Esophagus muscularis mucosa (tissue), 4 donors: Measurements from ENCODE around the gene ADORA2A. TPM values are rescaled to one million over a fixed set of nuclear protein-coding genes. Genes with fewer than 3 reads are reported as not detected.

Source experiments
- DNase-seq: peaks from one replicate; pipeline ENCODE4 v3.0.0-alpha.2; 2017; ENCODE audit errors: extremely low spot score
- H3K27ac ChIP-seq, 4 donors: fragments of 200-600 bp; sonication (generic); replicated peaks in 1 of 4; 1 replicate in 3 of 4; 2 replicates in 1 of 4; pipeline ENCODE4 v1.5.1; 2016 to 2019; ENCODE audit warnings: mild to moderate bottlenecking in 1 of 4
- H3K27me3 ChIP-seq, 4 donors: fragments of 200-600 bp; sonication (generic); one replicate each; pipeline versions ENCODE4 v1.5.1 to v1.6.0; 2016 to 2019
- H3K36me3 ChIP-seq, 4 donors: fragments of 200-600 bp; sonication (generic); one replicate each; pipeline ENCODE4 v1.5.1; 2016 to 2019
- H3K4me1 ChIP-seq, 4 donors: fragments of 200-600 bp; sonication (generic); one replicate each; pipeline ENCODE4 v1.5.1; 2016 to 2019
- H3K4me3 ChIP-seq, 4 donors: fragments of 200-600 bp; sonication (generic); 1 replicate in 2 of 4; 2 replicates in 2 of 4; pipeline ENCODE4 v1.5.1; 2016 to 2019; ENCODE audit warnings: mild to moderate bottlenecking in 4 of 4, moderate library complexity in 1 of 4
- H3K9me3 ChIP-seq, 4 donors: fragments of 200-600 bp; sonication (generic); 1 replicate in 3 of 4; 2 replicates in 1 of 4; pipeline ENCODE4 v1.5.1; 2016 to 2019
- EP300 ChIP-seq: sonication (generic); formaldehyde crosslinking; IDR thresholded peaks from one replicate; pipeline ENCODE4 v1.6.1; 2017; ENCODE audit warnings: antibody characterized with exemption
- POLR2A ChIP-seq: fragments of 450-650 bp; IDR thresholded peaks from one replicate; pipeline ENCODE4 v1.6.1; 2017; ENCODE audit warnings: antibody characterized with exemption, moderate library complexity, mild to moderate bottlenecking, low read depth
- POLR2AphosphoS5 ChIP-seq, 2 donors: sonication (generic); formaldehyde crosslinking; IDR thresholded peaks; one replicate each; pipeline ENCODE4 v1.6.1; 2017; ENCODE audit warnings: antibody characterized with exemption in 2 of 2
- WGBS: methylation state at CpG from one replicate; pipeline ENCODE4 v1.1.5; 2018; 5-methylcytosine and 5-hydroxymethylcytosine counted together
- intact Hi-C: fragments of 100-400 bp; cut with DNase I; formaldehyde crosslinking; loops from one replicate; pipeline ENCODE4 v1.15.1; 2023
- total RNA-seq, 4 donors: library from RNA; depleted of rRNA; stranded (reverse); fragments of >200 nt; gene quantifications; one replicate each; pipeline versions ENCODE4 v1.1.0 to v1.2.1, GENCODE V29; 2016
- TF ChIP-seq, protein P1 (sequence below), 3 experiments: fragments of 200-600 bp in 2 of 3; fragments of 450-650 bp in 1 of 3; sonication (generic) in 2 of 3; IDR thresholded peaks; one replicate each; pipeline ENCODE4 v1.5.1; 2017 to 2019; ENCODE audit warnings: antibody characterized with exemption in 3 of 3, mild to moderate bottlenecking in 2 of 3, moderate library complexity in 1 of 3

Gene ADORA2A
- total RNA-seq, 4 donors from 2014 or later = 3.3 to 7.5 (median 4.5) TPM

DNA sequence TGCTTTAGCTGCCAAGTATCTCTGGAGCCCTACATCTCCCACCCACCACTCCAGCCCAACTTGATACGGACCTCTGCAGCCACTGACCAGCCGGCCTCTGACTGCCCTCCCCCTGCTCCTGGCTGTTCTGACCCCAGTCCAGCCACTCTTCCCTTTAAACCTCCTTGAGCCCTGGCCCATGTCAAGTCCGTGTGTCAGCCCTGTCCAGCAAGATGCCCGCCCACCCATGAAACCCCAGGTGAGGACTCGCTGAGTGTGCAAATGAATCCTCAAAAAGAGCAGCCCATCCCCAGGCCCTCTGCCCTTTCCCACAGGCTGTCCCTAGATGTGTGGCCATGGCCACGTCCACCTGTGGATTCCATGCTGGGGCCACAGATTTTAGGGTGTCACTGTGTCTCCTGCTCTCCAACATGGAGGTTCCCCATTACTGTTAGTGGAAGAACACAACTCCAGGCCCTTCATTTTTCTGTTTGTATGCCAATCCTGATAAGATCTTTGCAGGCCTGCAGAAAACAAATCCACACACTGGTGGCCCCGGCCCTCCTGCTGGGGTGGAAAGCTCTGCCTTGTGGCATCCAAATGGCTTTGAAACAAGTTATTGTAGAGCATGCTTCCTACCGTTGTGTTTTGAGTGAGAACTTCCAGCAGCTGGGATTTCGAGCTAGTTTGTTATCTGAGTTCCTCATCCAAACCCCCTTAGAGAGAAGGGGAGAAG, 22.7 kb upstream of the ADORA2A start:
- H3K4me1 ChIP-seq = peaks cover 55 to 70% (median 65%) of the 10 kb centered on the region in 4 donors
- intact Hi-C loops = no loop called here
- 88% methylated on average over 9 of the region's 9 CpGs for WGBS

DNA sequence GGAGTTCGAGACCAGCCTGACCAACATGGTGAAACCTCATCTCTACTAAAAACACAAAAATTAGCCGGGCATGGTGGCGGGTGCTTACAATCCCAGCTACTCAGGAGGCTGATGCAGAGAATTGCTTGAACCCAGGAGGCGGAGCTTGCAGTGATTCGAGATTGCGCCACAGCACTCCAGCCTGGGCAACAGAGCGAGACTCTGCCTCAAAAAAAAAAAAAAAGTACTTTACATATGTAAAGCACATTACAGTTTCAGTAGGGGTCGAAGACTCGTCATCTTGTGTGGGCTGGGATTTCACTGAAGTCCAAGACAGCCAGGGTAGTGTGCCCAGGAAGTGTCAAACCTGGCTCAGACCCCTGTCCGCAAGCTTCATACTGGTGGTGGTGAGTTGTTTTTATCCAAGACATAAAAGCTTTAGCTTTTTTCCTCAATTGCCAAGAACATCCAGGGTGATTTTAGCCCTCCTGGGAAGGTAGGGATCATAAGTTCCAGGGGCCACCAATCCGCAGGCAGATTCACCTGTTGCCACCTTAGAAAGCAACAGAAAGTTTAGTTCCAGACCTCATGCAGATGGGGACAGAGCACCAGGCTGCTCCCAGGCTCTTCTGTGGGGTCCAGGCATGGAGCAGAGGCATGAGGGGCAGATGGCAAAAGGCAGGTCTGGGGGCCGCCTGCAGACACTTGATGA, 21.6 kb upstream of the ADORA2A start:
- H3K9me3 ChIP-seq = no peaks in the 10 kb centered on the region
- peaks cover 48 to 64% (median 59%) of the 10 kb centered on the region in 4 donors for H3K4me1 ChIP-seq
- no peak for DNase-seq
- H3K27me3 ChIP-seq = no peaks in the 10 kb centered on the region
- no peak overlapping the region for H3K27ac ChIP-seq
- intact Hi-C loops = no loop called here
- TF ChIP-seq POLR2A = no peak
- TF ChIP-seq, protein P1, sequence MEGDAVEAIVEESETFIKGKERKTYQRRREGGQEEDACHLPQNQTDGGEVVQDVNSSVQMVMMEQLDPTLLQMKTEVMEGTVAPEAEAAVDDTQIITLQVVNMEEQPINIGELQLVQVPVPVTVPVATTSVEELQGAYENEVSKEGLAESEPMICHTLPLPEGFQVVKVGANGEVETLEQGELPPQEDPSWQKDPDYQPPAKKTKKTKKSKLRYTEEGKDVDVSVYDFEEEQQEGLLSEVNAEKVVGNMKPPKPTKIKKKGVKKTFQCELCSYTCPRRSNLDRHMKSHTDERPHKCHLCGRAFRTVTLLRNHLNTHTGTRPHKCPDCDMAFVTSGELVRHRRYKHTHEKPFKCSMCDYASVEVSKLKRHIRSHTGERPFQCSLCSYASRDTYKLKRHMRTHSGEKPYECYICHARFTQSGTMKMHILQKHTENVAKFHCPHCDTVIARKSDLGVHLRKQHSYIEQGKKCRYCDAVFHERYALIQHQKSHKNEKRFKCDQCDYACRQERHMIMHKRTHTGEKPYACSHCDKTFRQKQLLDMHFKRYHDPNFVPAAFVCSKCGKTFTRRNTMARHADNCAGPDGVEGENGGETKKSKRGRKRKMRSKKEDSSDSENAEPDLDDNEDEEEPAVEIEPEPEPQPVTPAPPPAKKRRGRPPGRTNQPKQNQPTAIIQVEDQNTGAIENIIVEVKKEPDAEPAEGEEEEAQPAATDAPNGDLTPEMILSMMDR (IDR thresholded peaks at IDR 0.05) = no peak
- WGBS = 95% methylated on average over 12 of the region's 12 CpGs
- peaks cover 0 to 42% (median 19%) of the 10 kb centered on the region in 4 donors for H3K36me3 ChIP-seq
- H3K4me3 ChIP-seq = no peak overlapping the region

More for the DNA sequence above, 22.7 kb upstream of the ADORA2A start:
- Histone ChIP-seq H3K36me3 (peaks cover 0 to 42% (median 19%) of the 10 kb centered on the region in 4 donors), H3K4me3 (no peak overlapping the region), H3K9me3 (no peaks in the 10 kb centered on the region), H3K27ac (no peak overlapping the region), H3K27me3 (no peaks in the 10 kb centered on the region)
- TF ChIP-seq POLR2A (no peak), POLR2AphosphoS5 (IDR thresholded peaks at IDR 0.05) (no peak), EP300 (no peak)
- TF ChIP-seq, protein P1 (IDR thresholded peaks at IDR 0.05) = no peak
- DNase-seq = no peak

DNA sequence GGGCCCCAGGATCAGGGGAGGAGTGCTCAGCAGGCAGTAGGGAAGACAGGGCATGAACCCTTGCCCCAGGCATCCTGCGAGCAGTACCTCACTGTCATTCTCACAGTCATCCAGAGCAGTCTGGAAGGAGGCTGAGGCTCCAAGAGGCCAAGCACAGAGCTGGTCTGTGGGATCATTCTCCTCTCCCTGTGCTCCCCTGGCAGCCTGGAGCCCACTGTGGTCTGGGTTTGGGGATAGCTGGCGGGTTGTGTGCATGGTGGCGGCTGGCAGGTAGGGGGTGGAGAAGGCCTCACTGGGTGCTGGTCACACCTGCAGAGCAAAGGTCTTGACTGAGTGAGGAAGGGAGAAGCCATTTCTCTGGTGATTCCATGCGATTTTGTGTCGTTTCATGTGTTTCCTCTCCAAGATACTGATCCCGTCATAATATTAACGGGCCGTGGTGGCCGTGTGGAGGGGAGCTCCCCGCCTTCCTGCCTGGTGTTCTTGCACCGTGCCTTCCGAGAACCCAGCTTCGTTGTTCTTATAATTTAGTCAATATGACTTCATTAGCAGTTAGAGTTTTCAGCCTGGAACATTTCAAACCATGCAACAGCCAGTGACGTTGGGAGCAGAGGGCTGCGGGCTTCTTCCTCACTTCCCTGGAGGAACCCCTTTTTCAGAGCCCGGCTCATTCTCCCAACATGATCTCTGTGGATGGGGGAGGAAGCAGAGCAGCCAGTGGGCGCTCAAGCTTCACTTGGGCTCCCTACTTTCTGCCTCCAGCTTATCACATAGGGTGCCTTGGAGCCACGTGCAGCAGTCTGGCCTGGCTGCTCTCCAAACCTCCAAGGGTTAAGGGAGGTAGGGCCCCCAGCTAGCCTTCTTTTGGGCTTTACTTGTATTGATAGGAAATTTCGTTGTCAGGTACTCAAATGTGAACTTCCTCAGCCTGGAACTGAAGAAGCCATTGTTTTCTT, 20.8 kb upstream of the ADORA2A start:
- Histone ChIP-seq H3K27me3 (no peaks in the 10 kb centered on the region), H3K9me3 (no peaks in the 10 kb centered on the region), H3K4me3 (no peak overlapping the region), H3K27ac (no peak overlapping the region), H3K4me1 (peaks cover 40 to 57% (median 50%) of the 10 kb centered on the region in 4 donors), H3K36me3 (peaks cover 3 to 46% (median 24%) of the 10 kb centered on the region in 4 donors)
- DNase-seq = no peak
- intact Hi-C loops = no loop called here
- WGBS = 78% methylated on average over 19 of the region's 19 CpGs
- TF ChIP-seq EP300 (no peak), POLR2A (no peak), POLR2AphosphoS5 (IDR thresholded peaks at IDR 0.05) (no peak)
- TF ChIP-seq, protein P1 (IDR thresholded peaks at IDR 0.05) = no peak

DNA sequence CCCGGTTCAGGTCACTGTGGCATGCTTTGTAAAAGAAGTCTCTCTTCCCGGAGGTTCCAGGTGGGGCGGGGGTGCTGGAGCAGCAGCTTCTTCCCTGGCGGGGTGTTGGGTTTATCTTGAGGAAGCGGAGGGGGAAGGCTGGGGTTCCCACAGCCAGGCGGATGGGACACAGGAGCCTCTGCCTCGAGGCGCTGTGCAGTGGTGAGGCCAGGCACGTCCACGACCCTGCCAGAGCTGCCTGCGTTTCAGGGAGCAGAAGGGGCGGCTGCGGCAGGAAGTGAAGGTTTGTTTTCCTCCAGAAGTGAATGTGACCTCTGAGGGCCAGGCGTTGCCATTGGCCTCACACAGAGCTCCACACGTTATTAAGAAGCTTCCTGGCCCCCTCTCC, 20.1 kb upstream of the ADORA2A start:
- no peaks in the 10 kb centered on the region for H3K27me3 ChIP-seq
- intact Hi-C loops = no loop called here
- WGBS = 43% methylated on average over 15 of the region's 15 CpGs
- peaks cover 9 to 49% (median 30%) of the 10 kb centered on the region in 4 donors for H3K36me3 ChIP-seq
- peaks cover 33 to 50% (median 44%) of the 10 kb centered on the region in 4 donors for H3K4me1 ChIP-seq
- no peak overlapping the region for H3K4me3 ChIP-seq
- H3K27ac ChIP-seq = no peak overlapping the region
- TF ChIP-seq EP300 (no peak), POLR2A (no peak), POLR2AphosphoS5 (IDR thresholded peaks at IDR 0.05) (no peak)
- TF ChIP-seq, protein P1 (IDR thresholded peaks at IDR 0.05) = no peak
- no peak for DNase-seq
- no peaks in the 10 kb centered on the region for H3K9me3 ChIP-seq
